Stimulated activated CD4-positive, alpha-beta T cell treated with anti-CD3 and anti-CD28 coated beads, Interleukin-2, amount 100 ng/mL, for 24 hours (primary cell): Measurements from ENCODE around the gene QSOX1.

Source experiments
- DNase-seq, 2 donors: peaks; one replicate each; pipeline ENCODE4 v3.0.0-alpha.2; 2020

The QSOX1 gene

DNA sequence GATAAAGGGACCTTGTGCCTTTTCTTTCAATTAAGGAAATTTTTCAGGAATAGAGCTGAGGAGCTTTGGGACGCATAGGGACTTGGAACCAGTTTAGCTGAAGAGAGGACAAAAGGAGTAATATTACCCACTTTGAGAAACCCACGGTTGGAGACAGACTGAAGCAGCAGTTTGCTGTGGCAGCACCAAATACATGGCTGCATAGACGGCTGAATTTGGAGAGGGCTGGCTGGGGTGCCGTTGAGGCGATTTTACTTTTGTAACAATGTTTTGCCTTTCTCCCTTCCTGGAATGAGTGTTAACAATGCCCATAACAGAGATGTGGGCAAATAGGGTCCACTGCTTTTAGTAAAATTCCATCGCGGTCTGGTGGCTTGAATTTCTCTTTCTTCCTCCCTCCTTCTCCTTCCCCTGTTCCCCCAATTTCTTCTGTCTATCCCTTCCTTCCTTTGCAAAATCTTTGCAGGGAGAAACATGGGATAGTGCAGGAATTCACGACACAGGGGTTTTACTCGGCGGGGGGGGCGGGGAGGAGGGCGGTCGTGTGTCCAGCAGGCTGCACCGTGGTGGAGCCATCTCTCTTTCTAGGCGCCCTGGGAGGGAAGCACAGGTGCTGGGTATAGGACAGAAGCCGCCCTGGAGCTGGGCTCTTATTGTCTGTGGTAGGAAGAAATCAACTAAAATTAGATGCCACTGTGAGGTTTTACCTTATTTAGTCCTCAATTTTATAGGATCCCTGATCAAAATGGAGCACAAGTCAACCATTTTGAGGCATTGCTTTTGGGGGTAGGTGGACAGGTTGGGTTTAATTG lies 82.2 kb downstream of the QSOX1 start:
- DNase-seq, result no peak

DNA sequence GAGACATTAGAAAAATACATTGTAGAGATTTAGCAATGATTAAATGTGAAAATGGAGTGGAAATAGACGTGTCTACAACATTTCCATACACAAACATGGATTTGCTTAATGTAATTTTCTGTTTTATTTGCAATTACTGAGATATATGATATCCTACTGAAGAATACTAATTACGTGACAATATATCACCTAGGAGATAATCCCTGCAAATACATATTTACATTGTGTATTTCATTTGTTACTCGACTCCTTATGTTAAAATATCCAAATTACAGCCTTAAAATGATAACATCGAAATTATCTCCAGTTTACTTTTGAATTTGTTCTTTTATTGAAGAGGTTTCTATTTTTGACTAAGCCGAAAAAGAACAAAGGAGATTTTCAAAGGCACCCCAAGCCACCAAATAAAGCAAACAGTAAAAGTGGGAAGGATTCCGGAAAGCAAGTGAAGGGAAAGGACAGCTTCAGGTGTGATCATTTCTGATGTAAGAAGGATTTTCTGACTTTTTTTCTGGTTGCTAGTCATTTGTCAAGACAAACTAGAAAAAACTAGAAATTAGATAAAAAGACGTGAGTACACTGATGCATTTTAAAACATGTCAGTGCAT lies 83.3 kb downstream of the QSOX1 start:
- no peak for DNase-seq

DNA sequence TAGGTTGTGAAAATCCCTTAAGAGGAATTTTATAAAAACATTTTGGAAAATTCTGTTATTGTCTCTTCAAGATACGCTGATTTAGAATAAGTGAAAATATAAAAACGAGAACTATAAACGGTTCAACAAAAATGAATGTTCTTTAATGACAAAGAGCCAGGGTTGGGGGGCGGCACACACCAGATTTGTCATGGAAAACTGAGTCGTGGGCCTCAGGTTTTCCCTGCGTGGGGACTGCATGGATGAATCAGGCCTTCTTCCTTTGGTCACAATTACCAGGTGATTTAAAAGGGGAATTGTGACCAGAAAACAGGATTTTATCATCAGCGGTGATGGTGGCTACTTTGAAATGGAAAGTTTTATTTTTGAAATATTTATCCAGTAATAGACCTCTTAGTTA lies 84.0 kb downstream of the QSOX1 start:
- no peak for DNase-seq

DNA sequence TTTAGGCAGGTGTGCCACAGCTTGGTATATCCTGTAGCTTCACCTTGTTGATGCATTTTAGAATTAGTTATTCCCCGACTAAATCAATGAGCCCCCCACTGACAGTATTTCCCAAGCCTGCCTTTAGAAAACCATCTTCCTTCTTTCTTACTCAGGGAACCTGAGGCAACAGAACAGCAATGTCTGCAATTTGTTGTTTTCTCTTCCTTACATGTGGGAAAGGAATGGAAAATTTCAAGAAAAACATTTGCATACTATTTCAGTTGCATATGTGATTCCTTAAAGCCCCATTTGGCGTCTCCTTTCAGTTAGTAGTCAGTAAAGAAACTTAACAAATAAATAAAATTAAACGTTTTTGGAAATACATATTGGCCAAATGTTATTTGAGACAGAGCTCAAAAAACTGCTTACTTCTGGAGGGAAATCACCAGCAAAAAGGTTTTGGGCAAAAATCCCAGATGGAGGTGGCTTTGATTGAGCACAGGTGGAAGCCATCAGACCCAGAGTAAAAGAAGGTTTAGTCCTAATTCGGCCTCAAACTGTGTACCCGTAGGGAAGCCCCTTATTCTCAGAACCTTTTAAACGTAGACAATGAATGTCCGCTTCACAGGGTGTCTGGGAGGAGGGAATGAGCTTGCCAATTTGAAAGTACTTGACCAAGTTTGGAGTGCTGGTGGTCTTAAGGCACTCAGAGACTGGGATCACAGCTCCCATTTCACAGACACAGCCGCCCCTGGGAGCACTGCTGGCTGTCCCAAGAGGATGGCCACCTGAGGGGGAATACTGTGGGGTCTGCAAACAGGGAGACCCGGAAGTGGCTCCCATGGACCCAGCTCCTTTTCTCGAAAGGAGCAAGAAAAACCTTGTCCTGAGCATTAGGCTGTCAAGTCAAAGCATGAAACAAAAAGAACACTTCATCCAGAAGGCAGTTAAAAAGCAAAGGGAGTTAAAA lies 84.8 kb downstream of the QSOX1 start:
- DNase-seq, result no peak

DNA sequence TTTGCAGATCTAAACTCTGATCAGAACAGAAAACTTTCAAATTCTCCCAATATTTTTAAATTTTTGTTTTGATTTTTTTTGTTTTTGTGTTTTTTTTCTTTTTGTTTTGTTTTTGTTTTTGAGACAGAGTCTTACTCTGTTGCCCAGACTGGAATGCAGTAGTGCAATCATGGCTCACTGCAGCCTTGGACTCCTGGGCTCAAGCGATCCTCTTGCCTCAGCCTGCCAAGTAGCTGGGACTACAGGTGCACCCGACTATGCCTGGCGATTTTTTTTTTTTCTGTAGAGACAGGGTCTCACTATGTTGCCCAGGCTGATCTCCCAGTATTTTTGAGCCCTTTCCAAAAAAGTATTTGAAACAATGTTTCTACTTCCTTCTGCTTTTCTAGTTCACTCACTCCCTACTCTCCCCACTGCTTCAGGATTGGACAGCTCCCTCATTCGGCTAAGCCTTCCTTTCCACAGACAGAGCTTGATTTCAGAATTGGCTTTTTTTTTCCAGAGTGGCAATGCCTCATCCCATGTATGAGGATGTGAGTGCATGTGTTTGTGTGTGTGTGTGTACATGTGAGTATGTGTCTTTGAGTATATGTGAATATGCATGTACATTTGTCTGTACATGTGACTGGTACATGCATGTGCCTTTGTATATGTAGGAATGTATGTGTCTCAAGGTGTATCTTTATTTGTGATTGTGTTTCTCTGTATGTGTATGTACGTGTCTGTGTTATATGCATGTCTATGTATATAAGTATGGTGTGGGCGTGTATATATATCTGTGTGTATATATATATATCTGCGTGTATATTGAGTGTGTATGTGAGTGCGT lies 87.3 kb downstream of the QSOX1 start:
- no peak for DNase-seq

DNA sequence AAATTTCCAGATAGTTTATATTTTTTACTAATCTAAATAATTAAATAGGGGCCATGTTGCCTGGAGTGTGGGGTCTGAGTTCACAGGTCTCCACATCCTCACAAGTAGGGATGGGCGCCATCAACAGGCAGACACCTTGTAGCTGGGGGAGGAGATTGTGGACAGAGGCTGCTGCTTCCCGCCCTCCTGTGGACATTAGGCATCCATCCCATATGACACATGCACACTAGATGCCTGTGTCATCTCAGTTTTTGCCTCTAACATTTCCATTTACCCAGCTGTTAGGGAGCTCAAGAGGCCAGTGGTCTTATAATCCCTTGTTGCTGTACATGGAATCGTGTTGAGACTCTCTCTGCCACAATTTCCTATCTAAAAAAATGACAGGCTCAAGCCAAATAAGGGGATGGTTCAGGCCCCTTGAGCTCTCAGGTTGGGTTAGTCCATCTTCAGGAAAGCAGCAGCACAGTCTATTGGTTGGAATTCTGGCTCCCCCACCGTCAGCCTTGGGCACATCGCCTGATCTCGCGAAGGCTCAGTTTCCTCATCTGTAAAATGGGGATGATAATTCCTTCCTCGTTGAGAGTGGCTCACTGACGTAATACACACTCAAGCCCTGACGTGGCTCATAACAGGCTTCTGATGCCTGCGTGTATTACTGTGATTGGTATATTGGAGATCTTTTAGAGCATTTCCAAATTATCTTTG lies 89.0 kb downstream of the QSOX1 start:
- DNase-seq, result no peak

DNA sequence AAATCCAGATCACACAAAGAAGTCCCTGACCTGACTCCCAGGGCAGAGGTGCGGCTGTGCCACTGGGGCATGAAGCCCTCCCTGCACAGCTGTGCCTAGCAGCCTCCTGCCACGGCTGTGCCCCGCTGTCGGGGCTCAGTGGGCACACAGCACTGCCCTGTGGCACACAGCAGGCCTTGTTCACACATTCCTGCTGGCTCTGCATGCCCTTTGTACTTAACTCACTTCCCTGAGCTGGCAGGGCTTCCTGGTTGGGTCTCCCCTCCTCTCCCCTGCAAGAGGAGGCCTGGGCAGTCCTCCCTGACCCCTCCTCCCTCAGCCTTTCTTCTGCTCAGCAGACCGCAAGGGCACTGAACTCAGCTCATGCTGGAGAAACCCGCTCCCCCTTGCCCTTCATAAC lies 90.2 kb downstream of the QSOX1 start:
- DNase-seq, result no peak

DNA sequence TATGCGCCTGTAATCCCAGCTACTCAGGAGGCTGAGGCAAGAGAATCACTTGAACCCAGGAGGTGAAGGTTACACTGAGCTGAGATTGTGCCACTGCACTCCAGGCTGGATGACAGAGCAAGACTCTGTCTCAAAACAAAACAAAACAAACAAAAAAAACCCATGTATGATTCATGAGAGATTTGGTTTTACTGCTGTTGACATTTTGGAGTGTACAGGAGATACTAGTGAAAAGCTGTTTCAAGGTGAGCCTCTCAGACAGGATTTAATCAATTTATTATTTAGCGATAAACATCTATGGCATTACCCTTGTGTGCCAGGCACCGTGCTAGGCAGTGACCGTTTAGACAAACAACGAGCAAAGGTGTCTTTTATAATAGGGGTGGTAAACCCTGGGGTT lies 91.9 kb downstream of the QSOX1 start:
- DNase-seq, result no peak

DNA sequence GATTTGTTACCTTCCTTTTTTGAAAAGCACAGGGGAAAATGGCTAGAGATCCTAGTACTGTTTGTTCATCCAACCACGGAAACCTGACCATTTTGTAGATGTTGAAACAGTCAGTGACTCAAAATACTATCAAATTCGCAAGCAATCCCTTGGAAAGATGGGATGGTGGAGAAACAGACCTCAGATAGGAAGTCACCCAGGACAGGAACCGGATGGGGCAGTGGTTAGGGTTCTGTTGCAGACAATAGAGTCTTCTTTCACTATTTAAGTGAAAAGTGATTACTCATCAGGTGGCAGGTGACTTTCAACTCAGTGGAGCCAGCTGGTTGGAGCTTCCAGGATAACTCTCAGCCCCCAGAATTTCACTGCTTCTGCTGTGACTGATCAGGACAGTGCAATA lies 92.4 kb downstream of the QSOX1 start:
- DNase-seq, result no peak

DNA sequence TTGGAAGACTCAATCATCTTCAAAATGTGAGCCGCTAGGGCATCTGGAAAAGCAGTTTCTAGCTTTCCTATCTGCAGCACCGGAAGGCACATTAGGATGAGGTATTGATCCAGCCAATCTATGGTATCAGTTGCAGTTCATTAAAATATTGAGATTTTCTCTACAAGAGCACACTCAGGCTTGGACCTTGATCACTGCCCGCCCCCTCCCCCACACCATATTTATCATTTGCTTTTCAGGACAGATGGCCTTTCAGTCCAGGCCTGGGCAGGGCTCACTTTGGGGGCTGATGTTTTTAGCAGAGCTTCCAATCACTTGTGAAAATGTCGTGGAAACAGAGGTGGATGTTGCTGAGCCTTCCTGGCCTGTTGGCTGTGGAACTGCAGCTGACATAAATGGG lies 92.9 kb downstream of the QSOX1 start:
- DNase-seq, result no peak

DNA sequence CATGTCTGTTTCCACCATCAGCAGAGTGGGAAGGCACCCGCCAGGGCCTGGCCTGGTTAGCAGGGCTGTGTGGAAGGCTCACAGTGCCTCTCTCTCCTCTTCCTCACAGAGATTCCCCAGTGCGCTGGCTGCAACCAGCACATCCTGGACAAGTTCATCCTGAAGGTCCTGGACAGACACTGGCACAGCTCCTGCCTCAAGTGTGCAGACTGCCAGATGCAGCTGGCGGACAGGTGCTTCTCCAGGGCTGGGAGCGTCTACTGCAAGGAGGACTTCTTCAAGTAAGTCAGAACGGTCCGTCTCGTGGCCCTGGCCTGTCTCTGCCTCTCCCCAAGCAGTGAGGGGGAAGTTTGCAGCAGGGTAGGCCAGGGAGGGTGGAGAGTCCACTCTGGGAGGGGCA lies 93.5 kb downstream of the QSOX1 start:
- no peak for DNase-seq

DNA sequence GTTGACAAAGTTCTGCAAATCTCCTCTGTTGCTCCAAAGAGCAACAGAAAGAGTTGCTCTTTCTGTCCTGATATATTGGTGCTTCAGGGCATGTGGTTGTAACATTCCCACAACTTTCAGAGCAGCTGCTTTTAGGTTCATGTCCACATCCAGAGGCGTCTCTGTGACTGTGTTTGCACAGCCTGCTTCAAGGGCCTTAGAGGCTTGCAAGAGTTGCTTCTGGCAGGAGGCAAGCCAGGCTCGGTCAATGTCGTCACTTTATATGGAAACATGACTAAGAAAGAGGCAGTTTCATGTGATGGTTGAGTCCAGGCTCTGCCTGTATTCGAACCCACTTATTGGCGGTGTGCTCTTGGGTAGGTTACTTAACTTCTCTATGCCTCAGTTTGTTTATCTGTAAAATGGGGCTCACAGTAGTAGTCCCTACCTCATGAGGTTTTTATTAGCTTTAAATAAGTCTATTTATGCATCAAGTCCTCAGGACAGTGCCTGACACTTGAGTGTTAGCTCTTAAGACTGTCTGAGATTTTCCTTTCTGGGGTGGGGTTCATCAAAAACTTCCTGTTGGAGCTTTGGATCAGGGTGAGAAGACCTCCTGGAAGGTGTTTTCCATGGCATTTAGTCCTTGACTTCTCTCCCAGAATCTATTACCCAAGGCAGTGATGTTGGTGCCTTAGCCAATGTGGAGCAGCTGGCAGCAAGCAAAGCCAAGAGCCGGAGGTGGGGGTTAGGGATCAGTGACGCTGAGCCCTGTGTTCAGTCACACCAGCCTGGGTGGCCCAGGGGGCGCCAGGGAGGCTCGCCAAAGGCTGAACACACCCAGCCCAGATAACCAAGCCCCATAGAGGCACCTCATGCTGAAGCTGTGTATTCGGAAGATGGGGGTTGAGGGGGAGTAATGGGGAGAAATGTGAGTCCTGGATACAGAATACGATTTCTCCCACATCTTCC lies 94.3 kb downstream of the QSOX1 start:
- peak in 1 of 2 donors; percentile 30 for DNase-seq

DNA sequence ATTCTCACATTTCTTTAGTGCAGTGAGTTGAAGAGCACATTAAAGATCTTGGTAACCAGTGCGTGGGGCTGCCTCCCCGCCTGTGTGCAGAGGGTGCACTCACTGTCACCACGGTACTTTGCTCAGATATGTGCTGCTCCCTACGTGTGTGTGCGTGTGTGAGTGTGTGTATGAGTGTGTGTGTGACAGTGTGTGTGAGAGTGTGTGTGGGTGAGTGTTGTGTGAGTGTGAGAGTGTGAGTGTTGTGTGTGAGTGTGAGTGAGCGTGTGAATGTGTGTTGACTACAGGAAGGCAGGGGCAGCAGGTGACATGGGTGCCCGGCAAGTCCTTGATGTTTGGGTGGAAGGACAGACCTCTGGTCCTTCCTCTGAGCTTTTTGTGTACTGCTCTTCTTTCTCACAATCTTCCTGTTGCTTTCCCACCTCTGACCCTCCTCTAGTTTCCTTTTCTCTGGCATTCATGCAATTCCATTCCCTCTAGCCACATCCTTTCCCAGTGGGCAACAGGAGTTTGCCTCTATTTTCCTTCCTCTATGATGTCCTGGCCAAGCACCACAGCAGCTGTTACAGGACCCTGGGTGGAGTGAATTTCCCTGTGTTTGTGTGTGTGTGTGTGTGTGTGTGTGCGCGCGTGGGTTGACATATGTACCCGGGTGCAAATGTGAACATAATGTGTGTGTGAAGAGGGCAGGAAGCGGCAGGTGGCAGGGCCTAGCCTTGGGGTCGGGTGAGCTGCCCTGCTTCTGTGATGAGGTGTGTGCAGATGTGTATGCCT lies 95.2 kb downstream of the QSOX1 start:
- DNase-seq, result no peak

DNA sequence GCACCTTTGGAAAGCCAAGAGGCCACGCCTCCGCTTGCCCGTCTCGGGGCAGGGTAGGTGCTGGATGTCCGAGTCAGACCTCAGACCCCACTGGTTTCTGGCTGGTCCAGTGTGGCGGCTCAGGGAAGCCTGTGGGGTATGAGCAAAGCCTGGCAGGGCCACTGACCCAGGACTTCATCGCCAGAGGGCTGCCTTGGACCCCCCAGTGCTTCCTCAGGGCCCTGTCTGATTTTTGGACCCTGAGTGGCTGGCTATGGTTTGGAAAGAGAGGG lies 95.8 kb downstream of the QSOX1 start:
- no peak for DNase-seq

DNA sequence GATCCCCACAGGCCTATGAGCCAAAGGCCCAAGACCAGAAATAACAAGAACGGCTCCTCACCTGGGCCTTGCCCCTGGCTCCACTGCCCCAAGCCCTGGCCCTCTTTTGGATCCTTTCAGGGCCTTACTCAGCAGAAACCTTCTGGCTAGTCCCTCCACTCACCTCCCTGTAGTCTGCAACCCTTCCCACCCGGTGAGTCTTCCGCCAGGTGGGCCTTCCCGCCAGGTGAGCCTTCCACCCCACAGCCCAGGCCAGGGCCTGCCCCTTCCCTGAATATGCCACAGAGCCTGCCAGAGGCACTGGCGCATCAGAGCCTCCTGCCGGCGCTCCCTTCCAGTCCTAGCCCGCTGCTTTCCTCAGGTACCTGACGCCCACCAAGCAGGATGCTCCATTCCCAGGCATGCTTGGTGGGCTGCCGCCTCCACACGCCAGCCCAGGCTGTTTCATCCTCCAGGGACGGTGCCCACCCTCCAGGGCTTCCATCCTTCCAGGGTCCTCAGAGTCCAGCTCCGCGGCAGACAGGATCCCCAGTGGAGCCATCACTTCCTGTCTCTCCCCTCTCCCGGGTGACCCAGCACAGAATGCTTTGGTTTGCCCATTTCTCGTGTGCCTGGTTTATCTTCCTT lies 96.3 kb downstream of the QSOX1 start:
- no peak for DNase-seq

DNA sequence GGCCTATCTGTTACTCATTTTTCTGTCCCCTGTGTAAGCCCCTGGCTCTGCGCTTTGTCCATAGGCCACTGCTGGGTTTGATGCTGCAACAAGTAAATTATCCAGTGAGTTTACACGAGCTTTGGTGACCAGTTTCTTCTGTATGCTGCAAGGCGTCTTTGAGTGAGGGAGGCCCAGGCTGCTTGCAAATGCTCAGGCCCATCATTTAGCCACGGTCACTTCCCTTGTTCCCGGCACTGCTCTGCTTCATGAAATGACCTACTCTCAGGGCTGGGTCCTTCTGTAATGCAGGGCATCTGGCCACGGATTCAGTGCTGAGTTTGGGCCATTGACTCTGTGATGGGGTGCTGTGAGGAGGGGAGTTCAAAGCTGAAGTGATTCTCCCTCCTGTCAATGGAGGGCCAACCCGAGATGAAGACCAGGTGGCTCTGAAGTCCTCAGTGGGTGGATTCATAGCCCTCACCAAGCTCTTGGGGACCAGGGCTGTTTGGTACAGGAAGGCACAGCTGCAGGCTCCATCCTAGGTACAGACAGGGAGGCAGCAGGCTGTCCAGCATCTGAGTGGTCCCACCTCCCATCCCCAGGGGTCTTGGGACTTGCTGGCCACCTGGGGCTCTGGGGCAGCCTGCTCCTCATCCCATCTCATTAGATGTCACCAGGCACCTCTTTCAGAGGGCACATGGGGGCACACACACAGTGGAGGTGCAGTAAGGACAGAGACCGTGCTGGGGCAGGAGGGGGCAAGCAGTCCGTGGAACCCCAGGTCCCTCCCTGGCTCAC lies 97.0 kb downstream of the QSOX1 start:
- DNase-seq, result no peak

DNA sequence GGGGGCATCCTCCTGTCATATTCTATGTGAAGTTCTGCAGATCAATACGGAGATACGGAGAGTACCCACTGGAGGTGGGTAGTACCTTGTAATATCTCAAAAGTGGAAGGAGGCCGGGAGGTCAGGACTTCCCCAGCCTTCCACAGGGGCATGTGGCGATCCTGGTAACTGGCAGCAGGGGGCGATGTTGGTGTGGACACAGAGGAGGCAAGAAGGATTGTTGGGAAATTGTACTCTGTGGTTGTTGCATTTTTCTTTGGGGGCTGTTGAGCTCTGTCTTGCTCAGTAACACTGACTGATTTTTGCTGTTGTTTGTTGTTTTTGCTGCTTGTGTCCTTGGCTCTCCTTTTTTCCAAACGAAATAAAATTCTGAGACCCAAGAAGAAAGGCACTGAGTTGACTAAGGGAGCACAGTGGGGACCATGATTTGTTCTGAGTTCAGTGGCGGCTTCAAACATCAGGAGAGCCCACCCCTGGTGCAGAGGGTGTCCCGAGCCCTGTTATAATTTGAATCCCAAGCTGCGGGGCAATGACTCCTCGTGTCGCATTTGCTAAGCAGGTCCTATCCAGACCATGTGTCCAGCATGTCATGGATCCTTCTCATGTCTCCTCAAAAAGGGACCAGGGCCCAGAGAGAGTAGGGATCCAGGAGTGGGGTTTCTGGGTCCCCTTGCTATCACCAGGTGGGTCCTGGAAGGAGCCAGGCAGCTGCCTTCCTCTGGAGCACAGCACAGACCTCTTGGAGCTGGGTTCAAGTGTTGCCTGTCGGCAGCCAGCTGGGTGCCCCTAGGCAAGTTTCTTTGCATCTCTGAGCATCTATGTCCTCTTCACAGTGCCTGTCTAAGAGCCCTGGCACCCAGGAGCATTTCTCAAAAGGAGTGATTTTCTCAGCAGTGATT lies 98.2 kb downstream of the QSOX1 start:
- DNase-seq, result peak; percentile 75 to 85
